Endodermal cell (in vitro differentiated cells): ENCODE results near the gene AZIN2. TPM values are rescaled to one million over a fixed set of nuclear protein-coding genes. Genes with fewer than 3 reads are reported as not detected.

ENCODE experiments used
- DNase-seq: peaks from one replicate; pipeline ENCODE4 v3.0.0-alpha.2; 2017
- H3K27ac ChIP-seq: 2 replicates; pipeline ENCODE4 v1.5.1; 2013; ENCODE audit warnings: mild to moderate bottlenecking, low read depth, low read length, moderate library complexity
- H3K27me3 ChIP-seq: 2 replicates; pipeline ENCODE4 v1.6.1; 2013; ENCODE audit warnings: mild to moderate bottlenecking, low read length, moderate library complexity; ENCODE audit not compliant: insufficient read depth, control insufficient read depth, poor library complexity, severe bottlenecking
- H3K36me3 ChIP-seq: 2 replicates; pipeline ENCODE4 v1.7.0; 2013; ENCODE audit warnings: mild to moderate bottlenecking, low read length, moderate library complexity; ENCODE audit not compliant: control insufficient read depth, insufficient read depth
- H3K4me1 ChIP-seq: one replicate; pipeline ENCODE4 v1.7.0; 2013; ENCODE audit warnings: low read length; ENCODE audit not compliant: control insufficient read depth, insufficient read depth
- H3K4me3 ChIP-seq: 2 replicates; pipeline ENCODE4 v1.5.1; 2013; ENCODE audit warnings: mild to moderate bottlenecking, low read length, moderate library complexity
- H3K9ac ChIP-seq: 2 replicates; pipeline ENCODE4 v1.6.1; 2013; ENCODE audit warnings: mild to moderate bottlenecking, low read length, moderate library complexity; ENCODE audit not compliant: poor library complexity, severe bottlenecking; ENCODE audit errors: extremely low read depth
- H3K9me3 ChIP-seq: 2 replicates; pipeline ENCODE4 v1.6.1; 2013; ENCODE audit warnings: mild to moderate bottlenecking, low read length, moderate library complexity; ENCODE audit not compliant: control insufficient read depth
- H3K27ac Mint-ChIP-seq: 2 replicates; pipeline ENCODE4 v1.8.0; 2020; ENCODE audit warnings: mixed read lengths
- H3K27me3 Mint-ChIP-seq: 2 replicates; pipeline ENCODE4 v1.8.0; 2021; ENCODE audit warnings: mild to moderate bottlenecking, mixed read lengths; ENCODE audit not compliant: insufficient read depth
- H3K36me3 Mint-ChIP-seq: 2 replicates; pipeline ENCODE4 v1.8.0; 2020; ENCODE audit warnings: low read depth, mixed read lengths
- H3K4me1 Mint-ChIP-seq: 2 replicates; pipeline ENCODE4 v1.8.0; 2020; ENCODE audit warnings: mixed read lengths
- H3K4me3 Mint-ChIP-seq: 2 replicates; pipeline ENCODE4 v1.8.0; 2020; ENCODE audit warnings: mild to moderate bottlenecking, moderate library complexity, mixed read lengths
- H3K9me3 Mint-ChIP-seq: 2 replicates; pipeline ENCODE4 v1.8.0; 2020; ENCODE audit warnings: mild to moderate bottlenecking, mixed read lengths
- WGBS, 2 experiments: methylation state at CpG; one replicate each; pipeline versions ENCODE4 v1.1.5 to v1.1.7; 2013; ENCODE audit warnings: missing lambda C conversion rate in 2 of 2, mixed read lengths in 1 of 2; ENCODE audit not compliant: insufficient coverage in 1 of 2, insufficient read length in 1 of 2; 5-methylcytosine and 5-hydroxymethylcytosine counted together
- total RNA-seq, 2 donors: library from RNA; stranded (reverse); fragmentation: NEBNext Ultra II Directional in 1 of 2; extraction: Animal tissue kit (Norgen Biotek cat#: 25700) in 1 of 2; gene quantifications; 2 replicates in 1 of 2; 3 replicates in 1 of 2; pipeline ENCODE4 v1.2.1, GENCODE V29; 2021
- TF ChIP-seq, protein P1 (sequence below): fragments of 200-600 bp; sonication (generic); conservative IDR thresholded peaks from 2 replicates; pipeline ENCODE4 v1.5.0; 2021; ENCODE audit warnings: antibody characterized with exemption, mild to moderate bottlenecking

Gene AZIN2
- total RNA-seq, 2 donors from 2014 or later = 1.7 to 3.0 TPM

- DNase-seq = peak; percentile 34
- peaks cover 11% of the 10 kb centered on the region for H3K4me1 Mint-ChIP-seq
- no peak overlapping the region for H3K27ac ChIP-seq
- H3K9me3 Mint-ChIP-seq = no peaks in the 10 kb centered on the region
- WGBS, 2 experiments = 92 to 94% methylated on average over 5 to 7 of the region's 7 CpGs
- H3K4me3 ChIP-seq = no peak overlapping the region
- no peaks in the 10 kb centered on the region for H3K27me3 Mint-ChIP-seq
- H3K9ac ChIP-seq = no peak overlapping the region
- H3K4me3 Mint-ChIP-seq = no peak overlapping the region
- H3K27ac Mint-ChIP-seq = no peak overlapping the region
- H3K27me3 ChIP-seq = no peaks in the 10 kb centered on the region
- TF ChIP-seq, protein P1, sequence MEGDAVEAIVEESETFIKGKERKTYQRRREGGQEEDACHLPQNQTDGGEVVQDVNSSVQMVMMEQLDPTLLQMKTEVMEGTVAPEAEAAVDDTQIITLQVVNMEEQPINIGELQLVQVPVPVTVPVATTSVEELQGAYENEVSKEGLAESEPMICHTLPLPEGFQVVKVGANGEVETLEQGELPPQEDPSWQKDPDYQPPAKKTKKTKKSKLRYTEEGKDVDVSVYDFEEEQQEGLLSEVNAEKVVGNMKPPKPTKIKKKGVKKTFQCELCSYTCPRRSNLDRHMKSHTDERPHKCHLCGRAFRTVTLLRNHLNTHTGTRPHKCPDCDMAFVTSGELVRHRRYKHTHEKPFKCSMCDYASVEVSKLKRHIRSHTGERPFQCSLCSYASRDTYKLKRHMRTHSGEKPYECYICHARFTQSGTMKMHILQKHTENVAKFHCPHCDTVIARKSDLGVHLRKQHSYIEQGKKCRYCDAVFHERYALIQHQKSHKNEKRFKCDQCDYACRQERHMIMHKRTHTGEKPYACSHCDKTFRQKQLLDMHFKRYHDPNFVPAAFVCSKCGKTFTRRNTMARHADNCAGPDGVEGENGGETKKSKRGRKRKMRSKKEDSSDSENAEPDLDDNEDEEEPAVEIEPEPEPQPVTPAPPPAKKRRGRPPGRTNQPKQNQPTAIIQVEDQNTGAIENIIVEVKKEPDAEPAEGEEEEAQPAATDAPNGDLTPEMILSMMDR = no peak
- no peaks in the 10 kb centered on the region for H3K36me3 ChIP-seq
- peaks cover 3% of the 10 kb centered on the region for H3K36me3 Mint-ChIP-seq
- H3K4me1 ChIP-seq = no peaks in the 10 kb centered on the region
- H3K9me3 ChIP-seq = no peaks in the 10 kb centered on the region
Measured at GRCh38 chr1:33142483-33143064, 61.6 kb downstream of the AZIN2 start.

GRCh38 chr1:33143176-33143575 lies 62.2 kb downstream of the AZIN2 start:
- peaks cover 8% of the 10 kb centered on the region for H3K4me1 Mint-ChIP-seq
- Histone ChIP-seq H3K4me1 (no peaks in the 10 kb centered on the region), H3K27ac (no peak overlapping the region), H3K27me3 (no peaks in the 10 kb centered on the region), H3K9ac (no peak overlapping the region), H3K4me3 (no peak overlapping the region), H3K9me3 (no peaks in the 10 kb centered on the region), H3K36me3 (no peaks in the 10 kb centered on the region)
- TF ChIP-seq, protein P1 = no peak
- WGBS, 2 experiments = 69 to 86% methylated on average over 3 to 4 of the region's 4 CpGs
- no peaks in the 10 kb centered on the region for H3K27me3 Mint-ChIP-seq
- no peaks in the 10 kb centered on the region for H3K9me3 Mint-ChIP-seq
- no peak overlapping the region for H3K4me3 Mint-ChIP-seq
- no peak overlapping the region for H3K27ac Mint-ChIP-seq
- peaks cover 3% of the 10 kb centered on the region for H3K36me3 Mint-ChIP-seq
- no peak for DNase-seq

GRCh38 chr1:33143698-33144097 lies 62.7 kb downstream of the AZIN2 start:
- no peak overlapping the region for H3K27ac ChIP-seq
- peaks cover 8% of the 10 kb centered on the region for H3K4me1 Mint-ChIP-seq
- no peak overlapping the region for H3K27ac Mint-ChIP-seq
- H3K9me3 Mint-ChIP-seq = no peaks in the 10 kb centered on the region
- no peak for DNase-seq
- TF ChIP-seq, protein P1 = no peak
- no peaks in the 10 kb centered on the region for H3K4me1 ChIP-seq
- no peak overlapping the region for H3K9ac ChIP-seq
- H3K27me3 Mint-ChIP-seq = no peaks in the 10 kb centered on the region
- WGBS, 2 experiments = 87 to 94% methylated on average over 2 of the region's 2 CpGs
- no peaks in the 10 kb centered on the region for H3K36me3 ChIP-seq
- H3K4me3 Mint-ChIP-seq = no peak overlapping the region
- peaks cover 3% of the 10 kb centered on the region for H3K36me3 Mint-ChIP-seq
- H3K9me3 ChIP-seq = no peaks in the 10 kb centered on the region
- H3K27me3 ChIP-seq = no peaks in the 10 kb centered on the region
- H3K4me3 ChIP-seq = no peak overlapping the region
